ENCODE measurements around the gene PLXND1. TPM values are rescaled to one million over a fixed set of nuclear protein-coding genes. Genes with fewer than 3 reads are reported as not detected.
A peak's percentile ranks its signal among the peaks of the same experiment; 100 is the strongest.

Gene PLXND1
- total and polyA plus RNA-seq, 2 donors from 2014 or later = 67.0 to 152 TPM

DNA sequence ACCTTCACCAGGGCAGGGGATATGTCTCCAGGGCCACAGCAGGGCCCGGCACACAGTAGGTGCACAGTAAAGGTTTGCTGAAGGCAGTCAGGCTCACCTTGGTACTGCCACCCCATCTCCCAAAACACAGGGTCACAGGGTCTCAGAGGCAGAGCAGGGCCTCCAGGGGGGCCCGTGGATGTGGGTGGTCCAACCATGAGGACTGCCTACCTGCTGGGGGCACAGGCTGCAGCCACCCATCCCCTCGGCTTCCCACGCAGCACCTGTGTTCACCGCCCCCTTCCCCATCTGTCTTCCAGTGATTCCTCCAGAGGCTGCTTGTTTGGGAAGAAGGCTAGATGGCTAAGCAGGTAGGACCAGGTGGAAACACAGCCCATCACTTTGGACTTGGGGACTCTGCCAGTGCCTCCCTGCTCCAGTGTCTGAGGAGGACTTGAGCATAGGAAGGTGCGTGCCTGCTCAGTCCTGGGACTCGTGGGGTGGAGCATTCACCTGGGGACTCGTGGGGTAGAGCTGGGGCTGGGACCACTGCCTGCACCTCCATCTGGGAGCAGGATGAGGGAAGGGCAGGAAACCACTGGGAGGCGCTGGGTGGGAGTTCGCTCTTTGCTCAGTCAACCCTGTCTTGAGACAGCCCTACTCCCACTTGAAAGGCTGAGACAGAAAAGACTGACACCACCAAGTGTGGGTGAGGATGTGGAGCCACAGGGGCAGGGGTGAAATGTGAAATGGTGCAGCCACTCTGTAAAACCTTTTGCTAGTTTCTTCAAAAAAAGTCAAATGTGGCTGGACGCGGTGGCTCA, 18.8 kb upstream of the PLXND1 start:
- peaks cover 0 to 51% (median 5%) of the 10 kb centered on the region in 3 donors for H3K4me1 ChIP-seq (ENCODE audit: control insufficient read depth in 2 of 3, insufficient read depth in 2 of 3, low read depth in 1 of 3, low read length in 3 of 3)
- DNase-seq (peak in 3 of 5 donors; percentile 35 to 78 (median 67)), FAIRE-seq (no peak)
- TF ChIP-seq, protein P1, sequence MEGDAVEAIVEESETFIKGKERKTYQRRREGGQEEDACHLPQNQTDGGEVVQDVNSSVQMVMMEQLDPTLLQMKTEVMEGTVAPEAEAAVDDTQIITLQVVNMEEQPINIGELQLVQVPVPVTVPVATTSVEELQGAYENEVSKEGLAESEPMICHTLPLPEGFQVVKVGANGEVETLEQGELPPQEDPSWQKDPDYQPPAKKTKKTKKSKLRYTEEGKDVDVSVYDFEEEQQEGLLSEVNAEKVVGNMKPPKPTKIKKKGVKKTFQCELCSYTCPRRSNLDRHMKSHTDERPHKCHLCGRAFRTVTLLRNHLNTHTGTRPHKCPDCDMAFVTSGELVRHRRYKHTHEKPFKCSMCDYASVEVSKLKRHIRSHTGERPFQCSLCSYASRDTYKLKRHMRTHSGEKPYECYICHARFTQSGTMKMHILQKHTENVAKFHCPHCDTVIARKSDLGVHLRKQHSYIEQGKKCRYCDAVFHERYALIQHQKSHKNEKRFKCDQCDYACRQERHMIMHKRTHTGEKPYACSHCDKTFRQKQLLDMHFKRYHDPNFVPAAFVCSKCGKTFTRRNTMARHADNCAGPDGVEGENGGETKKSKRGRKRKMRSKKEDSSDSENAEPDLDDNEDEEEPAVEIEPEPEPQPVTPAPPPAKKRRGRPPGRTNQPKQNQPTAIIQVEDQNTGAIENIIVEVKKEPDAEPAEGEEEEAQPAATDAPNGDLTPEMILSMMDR (IDR thresholded peaks at IDR 0.05; ENCODE audit: borderline replicate concordance, extremely low read depth, insufficient read depth) = no peak
- H3K9me3 ChIP-seq (ENCODE audit: control insufficient read depth in 2 of 3, insufficient read depth in 1 of 3, low read length in 3 of 3) = no peaks in the 10 kb centered on the region
- peak overlapping the region; percentile 43 to 45 for H3K27ac ChIP-seq (ENCODE audit: low read depth in 2 of 2, low read length in 2 of 2)
- no peak overlapping the region for H3K9ac ChIP-seq (ENCODE audit: low read length in 3 of 3)
- no peaks in the 10 kb centered on the region for H3K27me3 ChIP-seq (ENCODE audit: control insufficient read depth, insufficient read depth, low read length)
- no peaks in the 10 kb centered on the region for H3K36me3 ChIP-seq (ENCODE audit: control insufficient read depth in 2 of 3, insufficient read depth in 3 of 3, low read length in 3 of 3)
- intact Hi-C loops (cut with DNase I) = no loop called here
- no peak overlapping the region for H3K4me3 ChIP-seq (ENCODE audit: low read length in 3 of 3)

GRCh38 chr3:129624347-129625071, 18.0 kb upstream of the PLXND1 start:
- intact Hi-C loops (cut with DNase I) = no loop called here
- peak in 3 of 5 donors; percentile 29 to 89 (median 60) for DNase-seq

GRCh38 chr3:129623447-129624118, 17.1 kb upstream of the PLXND1 start:
- no peaks in the 10 kb centered on the region for H3K36me3 ChIP-seq (ENCODE audit: control insufficient read depth in 2 of 3, insufficient read depth in 3 of 3, low read length in 3 of 3)
- TF ChIP-seq, protein P1 (IDR thresholded peaks at IDR 0.05; ENCODE audit: borderline replicate concordance, extremely low read depth, insufficient read depth) = no peak
- FAIRE-seq = no peak
- H3K27me3 ChIP-seq (ENCODE audit: control insufficient read depth, insufficient read depth, low read length) = no peaks in the 10 kb centered on the region
- H3K27ac ChIP-seq (ENCODE audit: low read depth in 2 of 2, low read length in 2 of 2) = peak overlapping the region; percentile 85 to 90
- no peaks in the 10 kb centered on the region for H3K9me3 ChIP-seq (ENCODE audit: control insufficient read depth in 2 of 3, insufficient read depth in 1 of 3, low read length in 3 of 3)
- no peak overlapping the region for H3K9ac ChIP-seq (ENCODE audit: low read length in 3 of 3)
- H3K4me1 ChIP-seq (ENCODE audit: control insufficient read depth in 2 of 3, insufficient read depth in 2 of 3, low read depth in 1 of 3, low read length in 3 of 3) = peaks cover 0 to 57% (median 5%) of the 10 kb centered on the region in 3 donors
- intact Hi-C loops (cut with DNase I) = no loop called here
- DNase-seq = peak; percentile 67 to 92 (median 83)
- no peak overlapping the region for H3K4me3 ChIP-seq (ENCODE audit: low read length in 3 of 3)

More at GRCh38 chr3:129624347-129625071, 18.0 kb upstream of the PLXND1 start:
- peaks cover 0 to 51% (median 5%) of the 10 kb centered on the region in 3 donors for H3K4me1 ChIP-seq (ENCODE audit: control insufficient read depth in 2 of 3, insufficient read depth in 2 of 3, low read depth in 1 of 3, low read length in 3 of 3)
- FAIRE-seq = no peak
- H3K27me3 ChIP-seq (ENCODE audit: control insufficient read depth, insufficient read depth, low read length) = no peaks in the 10 kb centered on the region
- H3K27ac ChIP-seq (ENCODE audit: low read depth in 2 of 2, low read length in 2 of 2) = peak overlapping the region; percentile 43 to 45
- no peak overlapping the region for H3K4me3 ChIP-seq (ENCODE audit: low read length in 3 of 3)
- TF ChIP-seq, protein P1 (IDR thresholded peaks at IDR 0.05; ENCODE audit: borderline replicate concordance, extremely low read depth, insufficient read depth) = no peak
- no peaks in the 10 kb centered on the region for H3K9me3 ChIP-seq (ENCODE audit: control insufficient read depth in 2 of 3, insufficient read depth in 1 of 3, low read length in 3 of 3)
- H3K9ac ChIP-seq (ENCODE audit: low read length in 3 of 3) = no peak overlapping the region
- H3K36me3 ChIP-seq (ENCODE audit: control insufficient read depth in 2 of 3, insufficient read depth in 3 of 3, low read length in 3 of 3) = no peaks in the 10 kb centered on the region

Data from kidney (tissue), 14 donors.